Measurements from ENCODE around the gene PCDHGA7.
"Not testable (repeated sequence)": the region's sequence is repeated elsewhere in the genome, so short reads cannot be mapped to it uniquely, and the experiment has no call there.

The PCDHGA7 gene

GRCh38 chr5:141374627-141375026 lies 7.9 kb upstream of the PCDHGA7 start:
- Histone ChIP-seq H3K36me3 (peaks cover 29% of the 10 kb centered on the region), H3K4me3 (ENCODE audit: low read depth, low read length) (no peak overlapping the region), H3K4me1 (no peaks in the 10 kb centered on the region), H3K9me3 (peaks cover 2% of the 10 kb centered on the region; the same call in 1 of the 2 replicates), H3K27me3 (no peaks in the 10 kb centered on the region)
- no peak for DNase-seq
- TF ChIP-seq CTCF (IDR thresholded peaks at IDR 0.05; ENCODE audit: low read depth, low read length): no peak

- not testable (repeated sequence) for H3K4me1 ChIP-seq; H3K4me3 ChIP-seq (ENCODE audit: low read depth, low read length); H3K9me3 ChIP-seq; H3K27me3 ChIP-seq; DNase-seq
- H3K36me3 ChIP-seq: peaks cover 25% of the 10 kb centered on the region
Observed at GRCh38 chr5:141375444-141376155, 6.9 kb upstream of the PCDHGA7 start.

- Histone ChIP-seq H3K4me1 (no peaks in the 10 kb centered on the region), H3K4me3 (ENCODE audit: low read depth, low read length) (no peak overlapping the region), H3K36me3 (peaks cover 12% of the 10 kb centered on the region), H3K9me3 (no peaks in the 10 kb centered on the region; the same call in 1 of the 2 replicates), H3K27me3 (no peaks in the 10 kb centered on the region)
- DNase-seq: no peak
- TF ChIP-seq CTCF (IDR thresholded peaks at IDR 0.05; ENCODE audit: low read depth, low read length): no peak
Observed at GRCh38 chr5:141383345-141383744, 803 bp downstream of the PCDHGA7 start.

- Histone ChIP-seq H3K9me3 (no peaks in the 10 kb centered on the region; the same call in 1 of the 2 replicates), H3K4me1 (no peaks in the 10 kb centered on the region), H3K27me3 (no peaks in the 10 kb centered on the region), H3K36me3 (peaks cover 12% of the 10 kb centered on the region), H3K4me3 (ENCODE audit: low read depth, low read length) (no peak overlapping the region)
- DNase-seq: no peak
- no peak for TF ChIP-seq CTCF (IDR thresholded peaks at IDR 0.05; ENCODE audit: low read depth, low read length)
Observed at GRCh38 chr5:141384471-141385267, 2.1 kb downstream of the PCDHGA7 start.

GRCh38 chr5:141387557-141388311 lies 5.2 kb downstream of the PCDHGA7 start, which contains the start of gene PCDHGB4:
Gene PCDHGB4, plus strand, starts transcription at chr5:141387698. Its CDS starts 187 bp downstream, at chr5:141387885.
- not testable (repeated sequence) for H3K9me3 ChIP-seq, H3K27me3 ChIP-seq, DNase-seq

GRCh38 chr5:141388661-141389060 lies 6.1 kb downstream of the PCDHGA7 start:
- H3K4me1 ChIP-seq: no peaks in the 10 kb centered on the region
- no peak overlapping the region for H3K4me3 ChIP-seq (ENCODE audit: low read depth, low read length)
- DNase-seq: no peak
- H3K27me3 ChIP-seq: no peaks in the 10 kb centered on the region
- no peak for TF ChIP-seq CTCF (IDR thresholded peaks at IDR 0.05; ENCODE audit: low read depth, low read length)
- no peaks in the 10 kb centered on the region; the same call in 1 of the 2 replicates for H3K9me3 ChIP-seq
- H3K36me3 ChIP-seq: no peaks in the 10 kb centered on the region; the same call in 1 of the 2 replicates

More at GRCh38 chr5:141387557-141388311, 5.2 kb downstream of the PCDHGA7 start, which contains the start of gene PCDHGB4:
- H3K36me3 ChIP-seq; H3K4me3 ChIP-seq (ENCODE audit: low read depth, low read length); H3K4me1 ChIP-seq: not testable (repeated sequence)
